Mesendoderm (in vitro differentiated cells): ENCODE data around the gene FRMD5.

Experiments
- DNase-seq: peaks from one replicate; pipeline ENCODE4 v3.0.0; 2013
- H2AK5ac ChIP-seq: 2 replicates; pipeline ENCODE4 v1.6.1; 2013; ENCODE audit warnings: low read length, inconsistent platforms
- H2BK120ac ChIP-seq: 2 replicates; pipeline ENCODE4 v1.6.1; 2013; ENCODE audit warnings: low read depth, mild to moderate bottlenecking, low read length, moderate library complexity, mixed read lengths
- H2BK15ac ChIP-seq: replicated peaks from 2 replicates; pipeline ENCODE4 v1.6.1; 2013; ENCODE audit warnings: low read depth, mild to moderate bottlenecking, moderate library complexity
- H2BK5ac ChIP-seq: 2 replicates; pipeline ENCODE4 v1.6.1; 2013; ENCODE audit warnings: low read length, inconsistent platforms
- H3K18ac ChIP-seq: 2 replicates; pipeline ENCODE4 v1.6.1; 2013; ENCODE audit warnings: mild to moderate bottlenecking, low read length, mixed read lengths
- H3K23ac ChIP-seq: one replicate; pipeline ENCODE4 v1.6.1; 2013; ENCODE audit warnings: low read length
- H3K27ac ChIP-seq: 2 replicates; pipeline ENCODE4 v1.5.1; 2013; ENCODE audit warnings: low read depth, mild to moderate bottlenecking, inconsistent platforms, low read length, moderate library complexity
- H3K27me3 ChIP-seq: 2 replicates; pipeline ENCODE4 v1.6.1; 2013; ENCODE audit warnings: low read length, control low read depth, mild to moderate bottlenecking, inconsistent platforms; ENCODE audit not compliant: insufficient read depth, poor library complexity
- H3K36me3 ChIP-seq: 2 replicates; pipeline ENCODE4 v1.6.1; 2013; ENCODE audit warnings: low read length, inconsistent platforms; ENCODE audit not compliant: control insufficient read depth, insufficient read depth
- H3K4ac ChIP-seq: one replicate; pipeline ENCODE4 v1.6.1; 2013; ENCODE audit warnings: low read depth, mild to moderate bottlenecking, low read length, moderate library complexity
- H3K4me1 ChIP-seq: 2 replicates; pipeline ENCODE4 v1.6.1; 2013; ENCODE audit warnings: low read depth, low read length, inconsistent platforms; ENCODE audit not compliant: control insufficient read depth
- H3K4me2 ChIP-seq: 2 replicates; pipeline ENCODE4 v1.6.1; 2013; ENCODE audit warnings: low read length
- H3K4me3 ChIP-seq: 2 replicates; pipeline ENCODE4 v1.5.1; 2013; ENCODE audit warnings: mild to moderate bottlenecking, low read length
- H3K56ac ChIP-seq: one replicate; pipeline ENCODE4 v1.6.1; 2013; ENCODE audit warnings: low read length
- H3K79me1 ChIP-seq: 2 replicates; pipeline ENCODE4 v1.6.1; 2013; ENCODE audit warnings: low read length, inconsistent platforms
- H3K79me2 ChIP-seq: 2 replicates; pipeline ENCODE4 v1.6.1; 2013; ENCODE audit warnings: mild to moderate bottlenecking, low read length; ENCODE audit not compliant: control insufficient read depth, insufficient read depth
- H3K9ac ChIP-seq: 2 replicates; pipeline ENCODE4 v1.6.1; 2013; ENCODE audit warnings: low read length, inconsistent platforms
- H4K5ac ChIP-seq: one replicate; pipeline ENCODE4 v1.6.1; 2013; ENCODE audit warnings: low read length
- H4K8ac ChIP-seq: one replicate; pipeline ENCODE4 v1.6.1; 2013; ENCODE audit warnings: low read depth, mild to moderate bottlenecking, control low read depth, low read length, moderate library complexity
- WGBS: extraction: QIAGEN DNeasy Blood & Tissue Kit; methylation state at CpG from one replicate; pipeline ENCODE4 v1.1.7; 2013; ENCODE audit warnings: low lambda C conversion rate, missing lambda C conversion rate; ENCODE audit not compliant: insufficient coverage; ENCODE audit errors: extremely low coverage; 5-methylcytosine and 5-hydroxymethylcytosine counted together

The FRMD5 gene

DNA sequence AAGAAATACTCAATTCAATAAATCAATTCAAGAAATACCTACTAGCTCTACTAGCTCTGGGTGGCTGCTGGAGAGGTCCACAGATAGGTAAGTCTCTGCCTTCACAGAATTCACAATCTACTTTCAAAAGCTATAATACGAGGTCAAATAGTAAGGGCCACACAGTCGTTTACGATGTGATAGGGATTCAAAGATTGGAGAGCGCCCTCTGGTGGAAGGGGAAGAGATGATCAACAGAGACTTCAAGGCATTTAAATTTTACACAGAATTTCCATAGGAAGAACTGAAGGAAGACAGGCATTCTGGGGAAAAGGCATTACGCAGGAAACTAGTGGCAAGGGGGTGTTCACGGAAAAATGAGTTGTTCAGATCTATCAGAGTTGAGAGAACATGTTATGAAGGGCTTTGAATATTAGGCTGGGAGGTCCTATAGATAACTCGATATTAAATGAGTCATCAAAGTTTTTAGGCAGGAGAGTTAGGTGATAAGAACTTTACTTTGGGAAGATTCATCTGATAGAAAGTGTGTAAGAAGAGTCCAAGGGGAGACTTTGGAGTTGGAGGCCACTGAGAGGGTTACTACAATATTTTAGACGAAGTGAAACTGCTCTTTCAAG lies 128.8 kb downstream of the FRMD5 start:
- no peak overlapping the region for H2BK5ac ChIP-seq
- no peaks in the 10 kb centered on the region for H3K27me3 ChIP-seq
- peak; percentile 85 for DNase-seq
- no peak overlapping the region for H3K4me2 ChIP-seq
- no CpG with 5 or more reads among the region's 8 CpGs for WGBS
- H3K56ac ChIP-seq, result no peak overlapping the region
- no peaks in the 10 kb centered on the region for H3K36me3 ChIP-seq
- H4K5ac ChIP-seq, result no peak overlapping the region
- H3K27ac ChIP-seq, result no peak overlapping the region
- no peak overlapping the region for H3K4me3 ChIP-seq
- H3K9ac ChIP-seq, result no peak overlapping the region
- no peak overlapping the region for H4K8ac ChIP-seq
- no peak overlapping the region for H3K23ac ChIP-seq
- no peaks in the 10 kb centered on the region for H3K79me2 ChIP-seq
- no peaks in the 10 kb centered on the region for H3K79me1 ChIP-seq
- H3K4ac ChIP-seq, result no peak overlapping the region
- H2BK120ac ChIP-seq, result no peak overlapping the region
- no peak overlapping the region for H2BK15ac ChIP-seq
- no peak overlapping the region for H2AK5ac ChIP-seq
- no peaks in the 10 kb centered on the region for H3K4me1 ChIP-seq
- H3K18ac ChIP-seq, result no peak overlapping the region

DNA sequence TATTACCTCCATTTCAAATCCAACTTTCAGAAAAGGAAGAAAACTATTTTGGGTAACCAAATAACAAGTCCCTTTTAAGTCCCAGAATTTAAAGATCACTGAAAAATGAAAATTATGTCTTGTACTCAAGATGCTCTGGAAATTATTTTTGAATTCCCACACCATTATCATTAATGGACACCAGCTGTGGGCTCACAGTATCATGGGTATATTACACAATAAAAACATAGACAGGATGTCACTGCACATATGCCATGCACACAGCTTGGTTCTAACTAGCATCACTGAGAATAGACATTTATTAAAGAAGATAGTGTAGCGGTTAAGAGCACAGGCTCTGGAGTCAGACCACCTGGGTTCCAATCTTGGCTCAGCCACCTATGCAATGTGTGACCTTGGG lies 130.4 kb downstream of the FRMD5 start:
- H3K27ac ChIP-seq, result no peak overlapping the region
- H3K4ac ChIP-seq, result no peak overlapping the region
- H3K27me3 ChIP-seq, result no peaks in the 10 kb centered on the region
- no peak for DNase-seq
- no peaks in the 10 kb centered on the region for H3K4me1 ChIP-seq
- H3K4me2 ChIP-seq, result no peak overlapping the region
- no peak overlapping the region for H4K8ac ChIP-seq
- H2BK120ac ChIP-seq, result no peak overlapping the region
- H3K18ac ChIP-seq, result no peak overlapping the region
- no peak overlapping the region for H2AK5ac ChIP-seq
- H2BK15ac ChIP-seq, result no peak overlapping the region
- no CpG with 5 or more reads among the region's 1 CpG for WGBS
- no peak overlapping the region for H2BK5ac ChIP-seq
- no peak overlapping the region for H3K9ac ChIP-seq
- H3K79me1 ChIP-seq, result no peaks in the 10 kb centered on the region
- H3K23ac ChIP-seq, result no peak overlapping the region
- H3K4me3 ChIP-seq, result no peak overlapping the region
- H4K5ac ChIP-seq, result no peak overlapping the region
- no peaks in the 10 kb centered on the region for H3K36me3 ChIP-seq
- H3K79me2 ChIP-seq, result no peaks in the 10 kb centered on the region
- no peak overlapping the region for H3K56ac ChIP-seq

DNA sequence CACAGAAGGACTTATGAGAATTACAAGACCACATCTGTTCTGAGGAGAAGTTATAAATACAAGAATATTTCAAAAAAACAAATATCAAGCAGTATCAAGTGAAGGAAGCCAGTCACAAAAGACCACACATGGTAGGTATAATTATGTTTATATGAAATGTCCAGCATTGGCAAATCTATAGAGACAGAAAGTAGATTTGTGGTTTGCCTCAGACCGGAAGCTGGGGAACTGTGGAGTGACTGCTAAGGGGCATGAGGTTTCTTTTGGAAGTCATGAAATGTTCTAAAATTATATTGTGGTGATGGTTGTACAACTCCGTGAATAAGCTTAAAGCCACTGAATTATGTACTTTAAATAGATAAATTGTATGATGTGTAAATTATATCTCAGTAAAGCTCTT lies 136.9 kb downstream of the FRMD5 start:
- no peaks in the 10 kb centered on the region for H3K79me1 ChIP-seq
- H3K4me1 ChIP-seq, result no peaks in the 10 kb centered on the region
- no peak overlapping the region for H3K18ac ChIP-seq
- no peaks in the 10 kb centered on the region for H3K36me3 ChIP-seq
- no peak overlapping the region for H3K4ac ChIP-seq
- H3K9ac ChIP-seq, result no peak overlapping the region
- H3K23ac ChIP-seq, result no peak overlapping the region
- no peak overlapping the region for H2BK120ac ChIP-seq
- no peak overlapping the region for H4K8ac ChIP-seq
- H3K4me3 ChIP-seq, result no peak overlapping the region
- H2BK5ac ChIP-seq, result no peak overlapping the region
- no peak overlapping the region for H4K5ac ChIP-seq
- H3K56ac ChIP-seq, result no peak overlapping the region
- H3K79me2 ChIP-seq, result no peaks in the 10 kb centered on the region
- no CpG with 5 or more reads among the region's 2 CpGs for WGBS
- no peak overlapping the region for H3K4me2 ChIP-seq
- H2AK5ac ChIP-seq, result no peak overlapping the region
- H2BK15ac ChIP-seq, result no peak overlapping the region
- no peak for DNase-seq
- no peaks in the 10 kb centered on the region for H3K27me3 ChIP-seq
- H3K27ac ChIP-seq, result no peak overlapping the region

DNA sequence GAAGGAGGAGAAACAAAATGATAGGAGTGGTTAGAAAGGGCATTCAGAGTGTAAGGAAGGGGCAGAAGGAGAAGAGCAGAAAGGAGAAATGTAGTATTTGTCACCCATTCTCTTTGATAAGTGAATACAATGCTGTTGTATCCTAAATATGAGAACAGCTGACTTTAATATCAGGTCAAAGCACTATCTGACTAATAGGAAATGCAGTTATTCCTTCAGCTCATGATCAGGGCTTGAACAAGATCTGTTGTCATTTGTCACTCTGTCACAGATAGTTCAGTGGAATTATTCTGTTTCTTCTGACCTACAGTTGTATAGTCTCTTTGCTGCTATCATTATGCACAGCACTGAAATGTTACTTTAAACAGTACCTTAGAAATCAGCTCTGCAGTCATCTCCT lies 149.4 kb downstream of the FRMD5 start:
- Histone ChIP-seq H2AK5ac (no peak overlapping the region), H2BK5ac (no peak overlapping the region), H3K4me3 (no peak overlapping the region), H3K56ac (no peak overlapping the region), H3K23ac (no peak overlapping the region), H3K79me2 (no peaks in the 10 kb centered on the region), H3K18ac (no peak overlapping the region), H2BK15ac (no peak overlapping the region), H2BK120ac (no peak overlapping the region), H3K4ac (no peak overlapping the region), H3K27ac (no peak overlapping the region), H3K27me3 (no peaks in the 10 kb centered on the region), H3K4me2 (no peak overlapping the region), H3K4me1 (no peaks in the 10 kb centered on the region), H3K79me1 (no peaks in the 10 kb centered on the region), H4K5ac (no peak overlapping the region), H3K36me3 (no peaks in the 10 kb centered on the region), H3K9ac (no peak overlapping the region), H4K8ac (no peak overlapping the region)
- no peak for DNase-seq

DNA sequence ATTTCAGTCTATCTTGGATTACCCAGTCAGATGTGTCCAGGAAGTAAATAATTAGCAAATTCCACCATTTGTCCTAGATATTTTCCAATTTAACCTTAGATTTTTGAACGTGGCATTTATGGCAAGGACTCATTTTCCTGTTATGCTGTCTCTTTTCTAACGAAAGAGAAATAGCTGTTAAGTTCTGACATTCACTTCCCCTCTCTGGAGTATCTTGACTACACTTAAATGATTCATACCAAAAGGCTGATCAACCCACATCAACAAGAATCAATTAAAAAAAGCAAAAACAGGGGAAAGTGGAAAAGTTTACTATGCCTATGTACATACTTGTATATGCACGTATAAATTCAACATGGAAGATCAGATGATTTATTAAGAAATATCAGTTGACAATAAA lies 149.9 kb downstream of the FRMD5 start:
- Histone ChIP-seq H4K8ac (no peak overlapping the region), H2BK5ac (no peak overlapping the region), H3K27ac (no peak overlapping the region), H3K79me1 (no peaks in the 10 kb centered on the region), H3K79me2 (no peaks in the 10 kb centered on the region), H2AK5ac (no peak overlapping the region), H3K56ac (no peak overlapping the region), H3K36me3 (no peaks in the 10 kb centered on the region), H3K4me1 (no peaks in the 10 kb centered on the region), H3K18ac (no peak overlapping the region), H3K9ac (no peak overlapping the region), H3K4me3 (no peak overlapping the region), H2BK15ac (no peak overlapping the region), H3K4me2 (no peak overlapping the region), H3K27me3 (no peaks in the 10 kb centered on the region), H3K4ac (no peak overlapping the region), H3K23ac (no peak overlapping the region), H2BK120ac (no peak overlapping the region), H4K5ac (no peak overlapping the region)
- no CpG with 5 or more reads among the region's 3 CpGs for WGBS
- DNase-seq, result no peak

DNA sequence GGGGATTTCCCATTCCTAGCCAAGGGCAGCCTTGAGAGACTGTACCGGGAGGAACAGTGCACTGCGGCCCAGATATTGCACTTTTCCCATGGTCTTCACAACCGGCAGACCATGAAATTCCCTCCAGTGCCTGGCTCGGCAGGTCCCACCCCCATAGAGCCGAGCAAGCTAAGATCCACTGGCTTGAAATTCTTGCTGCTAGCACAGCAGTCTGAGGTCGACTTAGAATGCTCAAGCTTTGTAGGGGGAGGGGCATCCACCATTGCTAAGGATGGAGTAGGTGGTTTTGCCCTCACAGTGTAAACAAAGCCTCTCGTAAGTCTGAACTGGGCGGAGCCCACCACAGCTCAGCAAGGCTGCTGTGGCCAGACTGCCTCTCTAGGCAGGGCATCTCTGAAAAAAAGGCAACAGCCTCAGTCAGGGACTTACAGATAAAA lies 156.3 kb downstream of the FRMD5 start:
- H4K5ac ChIP-seq, result no peak overlapping the region

More for the DNA sequence above, 156.3 kb downstream of the FRMD5 start:
- Histone ChIP-seq H2BK15ac (no peak overlapping the region), H3K79me2 (no peaks in the 10 kb centered on the region), H3K9ac (no peak overlapping the region), H3K27me3 (no peaks in the 10 kb centered on the region), H3K18ac (no peak overlapping the region), H2BK120ac (no peak overlapping the region), H3K56ac (no peak overlapping the region), H3K4me3 (no peak overlapping the region), H3K4me2 (no peak overlapping the region), H3K23ac (no peak overlapping the region), H2AK5ac (no peak overlapping the region), H3K36me3 (no peaks in the 10 kb centered on the region), H3K4me1 (no peaks in the 10 kb centered on the region), H2BK5ac (no peak overlapping the region), H3K27ac (no peak overlapping the region), H4K8ac (no peak overlapping the region), H3K4ac (no peak overlapping the region), H3K79me1 (no peaks in the 10 kb centered on the region)
- DNase-seq, result peak; percentile 68
- WGBS, result no CpG with 5 or more reads among the region's 8 CpGs
